ENCODE measurements around the gene MND1.

DNA sequence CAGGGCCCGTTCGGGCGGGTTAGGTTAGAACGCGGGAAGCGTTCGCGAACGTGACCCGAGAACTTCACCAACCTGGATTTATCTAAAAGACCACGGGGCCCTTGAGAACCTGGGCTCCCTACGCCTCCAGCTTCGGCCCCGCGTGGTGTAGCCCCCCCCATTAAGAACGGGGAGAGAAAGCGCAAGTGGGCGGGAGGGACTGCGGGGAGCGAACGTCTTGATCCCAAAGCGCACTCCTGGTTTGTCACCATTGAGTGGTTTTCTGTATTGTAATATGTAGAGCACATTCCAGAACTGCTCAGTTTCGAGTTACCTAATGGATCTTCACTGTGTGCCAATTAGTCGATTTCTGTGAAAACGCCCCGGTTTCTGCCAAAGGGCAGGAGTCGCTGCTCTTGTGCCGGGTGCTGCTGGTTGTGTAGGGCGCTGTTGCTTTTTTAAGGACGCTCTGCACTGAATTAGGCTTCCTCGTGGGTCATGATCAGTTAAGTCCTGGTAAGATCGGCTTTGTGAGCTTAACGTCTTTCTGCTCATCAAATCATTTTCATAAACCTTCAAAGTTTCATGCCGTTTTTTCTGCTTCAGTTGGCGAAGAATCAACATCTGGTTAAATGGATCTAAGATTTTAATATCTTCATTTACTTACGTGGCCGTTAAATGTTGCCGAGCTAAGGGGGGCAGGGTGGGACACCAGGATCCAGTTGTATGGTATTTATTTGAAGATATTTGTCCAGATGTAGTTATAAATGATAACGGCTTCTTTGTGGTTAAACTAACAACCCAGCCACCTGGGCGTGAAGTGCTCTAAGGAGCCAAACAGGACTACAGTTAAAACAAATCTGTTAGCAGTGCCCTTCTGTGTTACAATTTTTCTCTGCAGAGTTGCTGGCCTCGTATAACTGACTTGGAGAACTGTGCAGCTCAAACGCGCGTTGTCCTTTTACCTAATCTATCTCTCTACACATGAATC, 809 bp downstream of the MND1 start:
- TF ChIP-seq, protein P1, sequence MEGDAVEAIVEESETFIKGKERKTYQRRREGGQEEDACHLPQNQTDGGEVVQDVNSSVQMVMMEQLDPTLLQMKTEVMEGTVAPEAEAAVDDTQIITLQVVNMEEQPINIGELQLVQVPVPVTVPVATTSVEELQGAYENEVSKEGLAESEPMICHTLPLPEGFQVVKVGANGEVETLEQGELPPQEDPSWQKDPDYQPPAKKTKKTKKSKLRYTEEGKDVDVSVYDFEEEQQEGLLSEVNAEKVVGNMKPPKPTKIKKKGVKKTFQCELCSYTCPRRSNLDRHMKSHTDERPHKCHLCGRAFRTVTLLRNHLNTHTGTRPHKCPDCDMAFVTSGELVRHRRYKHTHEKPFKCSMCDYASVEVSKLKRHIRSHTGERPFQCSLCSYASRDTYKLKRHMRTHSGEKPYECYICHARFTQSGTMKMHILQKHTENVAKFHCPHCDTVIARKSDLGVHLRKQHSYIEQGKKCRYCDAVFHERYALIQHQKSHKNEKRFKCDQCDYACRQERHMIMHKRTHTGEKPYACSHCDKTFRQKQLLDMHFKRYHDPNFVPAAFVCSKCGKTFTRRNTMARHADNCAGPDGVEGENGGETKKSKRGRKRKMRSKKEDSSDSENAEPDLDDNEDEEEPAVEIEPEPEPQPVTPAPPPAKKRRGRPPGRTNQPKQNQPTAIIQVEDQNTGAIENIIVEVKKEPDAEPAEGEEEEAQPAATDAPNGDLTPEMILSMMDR (conservative IDR thresholded peaks at IDR 0.05; ENCODE audit: low read depth, low read length) = no peak
- TF ChIP-seq EZH2 (IDR thresholded peaks at IDR 0.05; ENCODE audit: low read length, unreplicated experiment) (no peak), EZH2phosphoT487 (IDR thresholded peaks at IDR 0.05; ENCODE audit: borderline replicate concordance, low read length) (no peak)
